NT2/D1 (cell line): ENCODE data around the gene SPOCK2.

Source experiments
- DNase-seq: peaks from one replicate; pipeline ENCODE4 v3.0.0-alpha.2; 2011; ENCODE audit warnings: low read depth, low spot score
- H3K27me3 ChIP-seq: 2 replicates; pipeline ENCODE4 v1.6.0; 2011; ENCODE audit warnings: mild to moderate bottlenecking; ENCODE audit not compliant: insufficient read length, insufficient read depth
- H3K36me3 ChIP-seq: 2 replicates; pipeline ENCODE4 v1.6.1; 2011; ENCODE audit warnings: mild to moderate bottlenecking, low read length, mixed read lengths; ENCODE audit not compliant: insufficient read depth, insufficient read length
- H3K4me1 ChIP-seq: 2 replicates; pipeline ENCODE4 v1.5.1; 2011; ENCODE audit not compliant: insufficient read depth, insufficient read length
- H3K4me3 ChIP-seq: 2 replicates; pipeline ENCODE4 v1.5.1; 2011; ENCODE audit warnings: low read depth; ENCODE audit not compliant: insufficient read length
- H3K9ac ChIP-seq: 2 replicates; pipeline ENCODE4 v1.6.0; 2011; ENCODE audit warnings: low read depth; ENCODE audit not compliant: insufficient read length
- H3K9me3 ChIP-seq: 2 replicates; pipeline ENCODE4 v1.5.1; 2011; ENCODE audit warnings: mild to moderate bottlenecking, low read length; ENCODE audit not compliant: insufficient read depth
- SUZ12 ChIP-seq: IDR thresholded peaks from 2 replicates; pipeline ENCODE4 v1.6.1; 2011; ENCODE audit not compliant: insufficient read length, insufficient read depth; ENCODE audit errors: extremely low read depth
- YY1 ChIP-seq: IDR thresholded peaks from 2 replicates; pipeline ENCODE4 v1.6.1; 2011; ENCODE audit not compliant: insufficient read length, insufficient read depth
- ZNF274 ChIP-seq: IDR thresholded peaks from 2 replicates; pipeline ENCODE4 v1.6.1; 2011; ENCODE audit warnings: mild to moderate bottlenecking, low read depth, low read length

SPOCK2 gene

GRCh38 chr10:72067463-72068125, 20.8 kb downstream of the SPOCK2 start:
- Histone ChIP-seq H3K4me1 (peaks cover 13% of the 10 kb centered on the region), H3K9ac (no peak overlapping the region), H3K9me3 (no peaks in the 10 kb centered on the region), H3K4me3 (no peak overlapping the region), H3K36me3 (no peaks in the 10 kb centered on the region), H3K27me3 (no peaks in the 10 kb centered on the region)
- TF ChIP-seq ZNF274 = no peak
- TF ChIP-seq SUZ12 = no peak
- TF ChIP-seq YY1 = no peak
- no peak for DNase-seq

- Histone ChIP-seq H3K9ac (no peak overlapping the region), H3K27me3 (no peaks in the 10 kb centered on the region), H3K4me3 (no peak overlapping the region), H3K4me1 (peaks cover 22% of the 10 kb centered on the region), H3K9me3 (no peaks in the 10 kb centered on the region), H3K36me3 (no peaks in the 10 kb centered on the region)
- no peak for DNase-seq
- no peak for TF ChIP-seq YY1
- TF ChIP-seq SUZ12 = no peak
- no peak for TF ChIP-seq ZNF274
Observed at GRCh38 chr10:72066318-72067284, 21.8 kb downstream of the SPOCK2 start.

GRCh38 chr10:72065439-72066025, 22.8 kb downstream of the SPOCK2 start:
- H3K4me3 ChIP-seq = no peak overlapping the region
- TF ChIP-seq ZNF274 (no peak), SUZ12 (no peak), YY1 (no peak)
- DNase-seq = no peak
- H3K9me3 ChIP-seq = no peaks in the 10 kb centered on the region
- no peaks in the 10 kb centered on the region for H3K27me3 ChIP-seq
- H3K36me3 ChIP-seq = no peaks in the 10 kb centered on the region
- no peak overlapping the region for H3K9ac ChIP-seq
- peaks cover 25% of the 10 kb centered on the region for H3K4me1 ChIP-seq

- Histone ChIP-seq H3K4me3 (no peak overlapping the region), H3K9ac (no peak overlapping the region), H3K27me3 (no peaks in the 10 kb centered on the region), H3K9me3 (no peaks in the 10 kb centered on the region), H3K36me3 (no peaks in the 10 kb centered on the region), H3K4me1 (peaks cover 23% of the 10 kb centered on the region)
- no peak for TF ChIP-seq ZNF274
- no peak for TF ChIP-seq YY1
- no peak for DNase-seq
Observed at GRCh38 chr10:72063703-72064391, 24.5 kb downstream of the SPOCK2 start.

GRCh38 chr10:72062832-72063702, 25.3 kb downstream of the SPOCK2 start:
- H3K36me3 ChIP-seq = no peaks in the 10 kb centered on the region
- H3K9me3 ChIP-seq = no peaks in the 10 kb centered on the region
- H3K4me3 ChIP-seq = no peak overlapping the region
- H3K4me1 ChIP-seq = peaks cover 19% of the 10 kb centered on the region
- TF ChIP-seq ZNF274 (no peak), SUZ12 (no peak), YY1 (no peak)
- no peak for DNase-seq
- no peaks in the 10 kb centered on the region for H3K27me3 ChIP-seq
- no peak overlapping the region for H3K9ac ChIP-seq

GRCh38 chr10:72062382-72062781, 26.0 kb downstream of the SPOCK2 start:
- TF ChIP-seq YY1 (no peak), ZNF274 (no peak), SUZ12 (no peak)
- Histone ChIP-seq H3K4me1 (peaks cover 19% of the 10 kb centered on the region), H3K4me3 (no peak overlapping the region), H3K27me3 (no peaks in the 10 kb centered on the region), H3K9ac (no peak overlapping the region), H3K36me3 (no peaks in the 10 kb centered on the region), H3K9me3 (no peaks in the 10 kb centered on the region)
- DNase-seq = no peak
